HepG2 (cell line): ENCODE measurements around the gene CFTR. TPM values are rescaled to one million over a fixed set of nuclear protein-coding genes. Genes with fewer than 3 reads are reported as not detected.

Experiments
- ATAC-seq: fragments of 200-7000 bp; cut with Tn5 transposase; 3 replicates; pipeline ENCODE4 v1.9.1; 2020; ENCODE audit warnings: mild to moderate bottlenecking, moderate library complexity
- BruUV-seq: library from RNA; stranded (reverse); fragments of 400-500 nt; replicated peaks from 2 replicates; lab custom pipeline; 2021; lab: Mats Ljungman, UMichigan
- CTCF ChIA-PET: fragments of 300-600 bp; formaldehyde crosslinking; extraction: SDS; loops from one replicate; lab custom pipeline; 2021; ENCODE audit warnings: low total read pairs, inconsistent platforms, low intra/inter-chr PET ratio; lab: Yijun Ruan, JAX
- POLR2A ChIA-PET: fragments of 350-600 bp; sonication (Branson Sonifier 250); formaldehyde crosslinking; loops from one replicate; lab custom pipeline; 2020; ENCODE audit warnings: antibody characterized with exemption, inconsistent platforms; lab: Yijun Ruan, JAX
- DNase-seq: peaks from one replicate; pipeline ENCODE4 v3.0.0-alpha.2; 2015; ENCODE audit warnings: low spot score
- FAIRE-seq: peaks from 3 replicates; lab custom pipeline; 2011; peaks lifted over from hg19 to GRCh38; lab: Jason Lieb, UNC
- H2AFZ ChIP-seq: one replicate; pipeline ENCODE4 v1.6.1; 2011; ENCODE audit warnings: low read length, inconsistent platforms
- H3K27ac ChIP-seq: fragments of 300-600 bp; 3 replicates; pipeline ENCODE4 v1.8.0; 2011; ENCODE audit warnings: mixed run types, mild to moderate bottlenecking, mixed read lengths, low read length, inconsistent platforms; ENCODE audit not compliant: insufficient read depth; ENCODE audit errors: extremely low read length
- H3K27me3 ChIP-seq, 2 experiments: fragments of 200-600 bp in 1 of 2; 2 replicates in 1 of 2; 3 replicates in 1 of 2; pipeline versions ENCODE4 v1.6.0 to v1.8.0; 2011; ENCODE audit warnings: low read length in 2 of 2, mild to moderate bottlenecking in 2 of 2, moderate library complexity in 2 of 2, inconsistent platforms in 1 of 2; ENCODE audit not compliant: insufficient read depth in 2 of 2, control insufficient read depth in 1 of 2
- H3K36me3 ChIP-seq, 2 experiments: fragments of 200-600 bp in 1 of 2; replicated peaks in 1 of 2; 2 replicates in 1 of 2; 3 replicates in 1 of 2; pipeline versions ENCODE4 v1.5.1 to v1.8.0; 2011; ENCODE audit warnings: low read length in 2 of 2, inconsistent platforms in 1 of 2; ENCODE audit not compliant: insufficient read depth in 2 of 2, control insufficient read depth in 1 of 2
- H3K4me1 ChIP-seq: 2 replicates; pipeline ENCODE4 v1.5.1; 2012; ENCODE audit warnings: low read length, inconsistent platforms; ENCODE audit not compliant: insufficient read depth
- H3K4me2 ChIP-seq: 2 replicates; pipeline ENCODE4 v1.6.0; 2011; ENCODE audit warnings: low read depth, low read length, inconsistent platforms
- H3K4me3 ChIP-seq, 3 experiments: fragments of 200-600 bp in 1 of 3; sonication (generic), shearing (Covaris generic) in 1 of 3; replicated peaks in 1 of 3; 2 replicates each; pipeline ENCODE4 v1.5.1; 2011 to 2016; ENCODE audit warnings: low read length in 3 of 3, inconsistent platforms in 2 of 3, low read depth in 2 of 3, mild to moderate bottlenecking in 2 of 3, control low read depth in 1 of 3, mixed read lengths in 1 of 3; ENCODE audit not compliant: insufficient read depth in 1 of 3
- H3K79me2 ChIP-seq: one replicate; pipeline ENCODE4 v1.6.1; 2011; ENCODE audit warnings: low read length, inconsistent platforms; ENCODE audit not compliant: insufficient read depth
- H3K9ac ChIP-seq: 2 replicates; pipeline ENCODE4 v1.6.0; 2011; ENCODE audit warnings: mild to moderate bottlenecking, low read depth, low read length, inconsistent platforms; ENCODE audit not compliant: insufficient read depth
- H3K9me3 ChIP-seq: 2 replicates; pipeline ENCODE4 v1.5.1; 2012; ENCODE audit warnings: mild to moderate bottlenecking, low read length
- H4K20me1 ChIP-seq: 2 replicates; pipeline ENCODE4 v1.6.0; 2011; ENCODE audit warnings: inconsistent platforms, mild to moderate bottlenecking, low read length, moderate library complexity; ENCODE audit not compliant: insufficient read depth
- BHLHE40 ChIP-seq: IDR thresholded peaks from 2 replicates; pipeline ENCODE4 v1.6.1; 2011; ENCODE audit warnings: low read length, improper control_type of control experiment
- HOXA7 ChIP-seq: sonication (generic); formaldehyde crosslinking; IDR thresholded peaks from 2 replicates; pipeline ENCODE4 v1.8.1; 2022; ENCODE audit warnings: mild to moderate bottlenecking, missing genetic modification reagents, moderate library complexity
- ISL2 ChIP-seq: sonication (generic); formaldehyde crosslinking; IDR thresholded peaks from 2 replicates; pipeline ENCODE4 v1.5.0; 2020; ENCODE audit warnings: missing genetic modification reagents
- MTERF4 ChIP-seq: sonication (generic); formaldehyde crosslinking; IDR thresholded peaks from 2 replicates; pipeline ENCODE4 v1.8.0; 2023; ENCODE audit warnings: mild to moderate bottlenecking, missing genetic modification reagents
- PAWR ChIP-seq: sonication (generic); formaldehyde crosslinking; IDR thresholded peaks from 2 replicates; pipeline ENCODE4 v1.4.0; 2020; ENCODE audit warnings: missing genetic modification reagents, mild to moderate bottlenecking, borderline replicate concordance
- SMARCC2 ChIP-seq: fragments of 450-650 bp; IDR thresholded peaks from 2 replicates; pipeline ENCODE4 v1.6.1; 2017; ENCODE audit warnings: antibody characterized with exemption, mild to moderate bottlenecking
- ZNF33B ChIP-seq: sonication (generic); formaldehyde crosslinking; IDR thresholded peaks from 2 replicates; pipeline ENCODE4 v1.5.1; 2020; ENCODE audit warnings: mild to moderate bottlenecking, missing genetic modification reagents
- ZNF414 ChIP-seq: sonication (generic); formaldehyde crosslinking; IDR thresholded peaks from 2 replicates; pipeline ENCODE4 v1.5.0; 2020; ENCODE audit warnings: missing genetic modification reagents
- ZNF567 ChIP-seq: sonication (generic); formaldehyde crosslinking; IDR thresholded peaks from 2 replicates; pipeline ENCODE4 v1.8.1; 2023; ENCODE audit warnings: mild to moderate bottlenecking, missing genetic modification reagents, borderline replicate concordance
- ZNF816 ChIP-seq: sonication (generic); formaldehyde crosslinking; IDR thresholded peaks from 2 replicates; pipeline ENCODE4 v1.8.0; 2022; ENCODE audit warnings: missing genetic modification reagents, mild to moderate bottlenecking, borderline replicate concordance
- ZSCAN29 ChIP-seq: sonication (generic); formaldehyde crosslinking; conservative IDR thresholded peaks from 2 replicates; pipeline ENCODE4 v1.4.0; 2020; ENCODE audit warnings: mild to moderate bottlenecking, missing genetic modification reagents
- WGBS: methylation state at CpG from one replicate; pipeline ENCODE4 v1.1.6; 2017; ENCODE audit warnings: low lambda C conversion rate; 5-methylcytosine and 5-hydroxymethylcytosine counted together
- in situ Hi-C: cut with HindIII; loops from 2 replicates; pipeline ENCODE4 v1.10.0; 2017; ENCODE audit warnings: low pct_unique_long_range_greater_than_20kb; ENCODE audit not compliant: extremely low pct_ligation_motif_present
- intact Hi-C: fragments of 100-400 bp; cut with micrococcal nuclease; formaldehyde crosslinking; loops from one replicate; pipeline ENCODE4 v1.10.0; 2022; ENCODE audit not compliant: unreplicated experiment
- polyA plus RNA-seq, 8 experiments: library from polyadenylated mRNA; depleted of rRNA in 3 of 8; stranded (reverse) in 7 of 8; unstranded in 1 of 8; fragments of >200 nt; fragmentation: Illumina TruSeq in 4 of 8; extraction: Trizol in 4 of 8; gene quantifications; 2 replicates each; pipeline versions ENCODE4 v1.2.1 to v1.2.3, GENCODE V29; 2011 to 2016; ENCODE audit warnings: low read depth in 4 of 8, missing spikeins in 1 of 8, mixed read lengths in 1 of 8; ENCODE audit not compliant: insufficient read depth in 1 of 8
- total RNA-seq, 5 experiments: library from RNA; depleted of rRNA; stranded (reverse); fragments of >200 nt; fragmentation: Illumina TruSeq; extraction: Trizol; gene quantifications; 2 replicates each; pipeline ENCODE4 v1.2.3, GENCODE V29; 2016; ENCODE audit warnings: low read depth in 1 of 5
- TF ChIP-seq, protein P1 (sequence below), 2 experiments: sonication (generic) in 1 of 2; formaldehyde crosslinking in 1 of 2; IDR thresholded peaks; 2 replicates each; pipeline versions ENCODE4 v1.5.1 to v1.6.1; 2011 to 2020; ENCODE audit warnings: borderline replicate concordance in 1 of 2, low read depth in 1 of 2, low read length in 1 of 2, mild to moderate bottlenecking in 1 of 2, missing genetic modification reagents in 1 of 2, moderate library complexity in 1 of 2
- TF ChIP-seq, protein P2 (sequence below): sonication (generic); formaldehyde crosslinking; IDR thresholded peaks from 2 replicates; pipeline ENCODE4 v1.9.0; 2021; ENCODE audit warnings: missing genetic modification reagents, borderline replicate concordance
- TF ChIP-seq, protein P3 (sequence below): sonication (generic); formaldehyde crosslinking; IDR thresholded peaks from 2 replicates; pipeline ENCODE4 v1.4.0; 2020; ENCODE audit warnings: missing genetic modification reagents
- TF ChIP-seq, protein P4 (sequence below): sonication (generic); formaldehyde crosslinking; IDR thresholded peaks from 2 replicates; pipeline ENCODE4 v1.5.1; 2020; ENCODE audit warnings: missing genetic modification reagents, mild to moderate bottlenecking, borderline replicate concordance

The CFTR gene
- total and polyA plus RNA-seq, 2 of the 13 experiments (the other 11 are each of a cell fraction or from before 2014, with no cell fraction given), result not detected

DNA sequence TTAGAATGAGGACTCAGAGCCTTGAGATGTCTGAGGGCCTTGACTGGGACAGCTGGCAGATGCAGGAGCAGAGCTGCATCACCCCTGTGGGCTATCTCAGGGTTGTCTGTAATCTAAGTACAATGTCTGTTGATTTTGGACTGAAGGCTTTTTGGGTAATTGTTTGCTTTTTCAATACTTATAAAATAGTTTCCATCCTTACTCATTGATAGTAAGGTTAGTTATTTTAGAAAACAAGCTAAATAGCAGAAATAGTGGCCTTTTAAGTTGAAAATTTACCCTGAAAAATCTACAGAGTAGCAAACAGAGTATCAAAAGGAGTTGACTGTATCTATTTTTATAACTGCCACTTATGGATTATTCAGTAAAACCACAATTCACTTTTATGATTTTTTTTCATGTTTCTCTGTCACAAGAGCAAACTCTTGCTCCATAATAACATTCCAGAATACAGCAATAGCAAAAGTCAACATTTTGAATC lies 179.7 kb downstream of the CFTR start (continued):
- TF ChIP-seq ZSCAN29 (CRISPR knock-in tag), result no peak
- no peak for TF ChIP-seq ZNF567
- TF ChIP-seq SMARCC2, result no peak
- TF ChIP-seq, protein P1, sequence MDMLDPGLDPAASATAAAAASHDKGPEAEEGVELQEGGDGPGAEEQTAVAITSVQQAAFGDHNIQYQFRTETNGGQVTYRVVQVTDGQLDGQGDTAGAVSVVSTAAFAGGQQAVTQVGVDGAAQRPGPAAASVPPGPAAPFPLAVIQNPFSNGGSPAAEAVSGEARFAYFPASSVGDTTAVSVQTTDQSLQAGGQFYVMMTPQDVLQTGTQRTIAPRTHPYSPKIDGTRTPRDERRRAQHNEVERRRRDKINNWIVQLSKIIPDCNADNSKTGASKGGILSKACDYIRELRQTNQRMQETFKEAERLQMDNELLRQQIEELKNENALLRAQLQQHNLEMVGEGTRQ (IDR thresholded peaks at IDR 0.05; ENCODE audit: low read depth, low read length), result no peak
- TF ChIP-seq, protein P1 (CRISPR knock-in tag; IDR thresholded peaks at IDR 0.05; ENCODE audit: borderline replicate concordance), result no peak
- TF ChIP-seq, protein P2, sequence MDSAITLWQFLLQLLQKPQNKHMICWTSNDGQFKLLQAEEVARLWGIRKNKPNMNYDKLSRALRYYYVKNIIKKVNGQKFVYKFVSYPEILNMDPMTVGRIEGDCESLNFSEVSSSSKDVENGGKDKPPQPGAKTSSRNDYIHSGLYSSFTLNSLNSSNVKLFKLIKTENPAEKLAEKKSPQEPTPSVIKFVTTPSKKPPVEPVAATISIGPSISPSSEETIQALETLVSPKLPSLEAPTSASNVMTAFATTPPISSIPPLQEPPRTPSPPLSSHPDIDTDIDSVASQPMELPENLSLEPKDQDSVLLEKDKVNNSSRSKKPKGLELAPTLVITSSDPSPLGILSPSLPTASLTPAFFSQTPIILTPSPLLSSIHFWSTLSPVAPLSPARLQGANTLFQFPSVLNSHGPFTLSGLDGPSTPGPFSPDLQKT (CRISPR knock-in tag), result no peak
- TF ChIP-seq, all 625 proteins: peak for 0

DNA sequence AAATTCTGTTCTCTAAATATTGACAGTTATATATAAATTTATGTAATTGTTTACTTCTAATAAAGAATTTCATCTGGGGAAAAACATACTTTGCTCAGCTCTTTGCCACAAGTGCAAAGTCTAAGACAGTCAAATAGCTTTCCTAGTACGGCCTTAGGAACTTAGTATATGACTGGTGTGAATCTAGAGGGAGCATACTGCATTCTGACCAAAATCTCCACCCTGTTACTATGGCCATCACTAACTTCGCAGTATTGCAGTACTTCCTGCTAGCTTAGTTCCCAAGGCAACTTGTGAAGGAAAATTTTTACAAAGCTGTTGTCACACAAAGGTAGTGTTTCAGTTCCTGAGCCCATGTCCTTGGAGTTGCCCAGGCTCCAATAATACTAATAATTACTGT lies 181.5 kb downstream of the CFTR start:
- Histone ChIP-seq H3K4me2 (no peak overlapping the region), H3K4me1 (no peaks in the 10 kb centered on the region), H3K36me3 (no peaks in the 10 kb centered on the region), H2AFZ (no peak overlapping the region), H3K79me2 (no peaks in the 10 kb centered on the region), H3K9ac (no peak overlapping the region), H3K9me3 (no peaks in the 10 kb centered on the region), H3K27ac (no peak overlapping the region), H3K4me3 (no peak overlapping the region), H3K27me3 (no peaks in the 10 kb centered on the region), H4K20me1 (no peaks in the 10 kb centered on the region)
- no peak for FAIRE-seq
- CTCF ChIA-PET, result no interaction called here
- whole genome bisulfite sequencing, result 0% methylated on average over 2 of the region's 2 CpGs
- no peak for DNase-seq
- POLR2A ChIA-PET, result no interaction called here
- intact Hi-C loops, result no loop called here
- in situ Hi-C loops, result no loop called here
- no TSS peak for BruUV-seq
- ATAC-seq, result no peak
- TF ChIP-seq BHLHE40, result no peak
- TF ChIP-seq MTERF4 (CRISPR knock-in tag), result no peak
- no peak for TF ChIP-seq HOXA7 (CRISPR knock-in tag)
- TF ChIP-seq ZNF33B (CRISPR knock-in tag), result no peak
- TF ChIP-seq ZNF816 (CRISPR knock-in tag), result no peak
- TF ChIP-seq, protein P3, sequence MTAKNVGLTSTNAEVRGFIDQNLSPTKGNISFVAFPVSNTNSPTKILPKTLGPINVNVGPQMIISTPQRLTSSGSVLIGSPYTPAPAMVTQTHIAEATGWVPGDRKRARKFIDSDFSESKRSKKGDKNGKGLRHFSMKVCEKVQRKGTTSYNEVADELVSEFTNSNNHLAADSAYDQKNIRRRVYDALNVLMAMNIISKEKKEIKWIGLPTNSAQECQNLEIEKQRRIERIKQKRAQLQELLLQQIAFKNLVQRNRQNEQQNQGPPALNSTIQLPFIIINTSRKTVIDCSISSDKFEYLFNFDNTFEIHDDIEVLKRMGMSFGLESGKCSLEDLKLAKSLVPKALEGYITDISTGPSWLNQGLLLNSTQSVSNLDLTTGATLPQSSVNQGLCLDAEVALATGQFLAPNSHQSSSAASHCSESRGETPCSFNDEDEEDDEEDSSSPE (CRISPR knock-in tag), result no peak
- no peak for TF ChIP-seq ISL2 (CRISPR knock-in tag)
- no peak for TF ChIP-seq PAWR
- TF ChIP-seq ZNF414 (CRISPR knock-in tag), result no peak
- TF ChIP-seq, protein P4, sequence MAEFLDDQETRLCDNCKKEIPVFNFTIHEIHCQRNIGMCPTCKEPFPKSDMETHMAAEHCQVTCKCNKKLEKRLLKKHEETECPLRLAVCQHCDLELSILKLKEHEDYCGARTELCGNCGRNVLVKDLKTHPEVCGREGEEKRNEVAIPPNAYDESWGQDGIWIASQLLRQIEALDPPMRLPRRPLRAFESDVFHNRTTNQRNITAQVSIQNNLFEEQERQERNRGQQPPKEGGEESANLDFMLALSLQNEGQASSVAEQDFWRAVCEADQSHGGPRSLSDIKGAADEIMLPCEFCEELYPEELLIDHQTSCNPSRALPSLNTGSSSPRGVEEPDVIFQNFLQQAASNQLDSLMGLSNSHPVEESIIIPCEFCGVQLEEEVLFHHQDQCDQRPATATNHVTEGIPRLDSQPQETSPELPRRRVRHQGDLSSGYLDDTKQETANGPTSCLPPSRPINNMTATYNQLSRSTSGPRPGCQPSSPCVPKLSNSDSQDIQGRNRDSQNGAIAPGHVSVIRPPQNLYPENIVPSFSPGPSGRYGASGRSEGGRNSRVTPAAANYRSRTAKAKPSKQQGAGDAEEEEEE (CRISPR knock-in tag), result no peak
